ENCODE measurements around the gene PTPN21. TPM values are rescaled to one million over a fixed set of nuclear protein-coding genes. Genes with fewer than 3 reads are reported as not detected.
A peak's percentile ranks its signal among the peaks of the same experiment; 100 is the strongest.

PTPN21 gene
- total RNA-seq, 1 donor from 2014 or later = 47.6 TPM

- no peak overlapping the region for H3K4me3 ChIP-seq
- TF ChIP-seq CTCF (IDR thresholded peaks at IDR 0.05) = no peak
- ATAC-seq (peak; percentile 56 to 79), DNase-seq (no peak)
- intact Hi-C loops (cut with DNase I) = no loop called here
- H3K4me1 ChIP-seq = peaks cover 3% of the 10 kb centered on the region
- peaks cover 67% of the 10 kb centered on the region for H3K36me3 ChIP-seq
- H3K9me3 ChIP-seq = no peaks in the 10 kb centered on the region
- no peaks in the 10 kb centered on the region for H3K27me3 ChIP-seq (ENCODE audit: low read depth)
- no peak overlapping the region for H3K27ac ChIP-seq
These were observed 86.4 kb downstream of the PTPN21 start for GRCh38 chr14:88468406-88468805.

GRCh38 chr14:88463318-88463717 lies 91.5 kb downstream of the PTPN21 start:
- peak; percentile 57 to 68 for ATAC-seq
- Histone ChIP-seq H3K36me3 (peaks cover 22% of the 10 kb centered on the region), H3K4me1 (no peaks in the 10 kb centered on the region), H3K4me3 (no peak overlapping the region), H3K27ac (no peak overlapping the region), H3K27me3 (ENCODE audit: low read depth) (no peaks in the 10 kb centered on the region), H3K9me3 (peaks cover 4% of the 10 kb centered on the region)
- intact Hi-C loops (cut with DNase I) = no loop called here
- DNase-seq = no peak
- TF ChIP-seq CTCF (IDR thresholded peaks at IDR 0.05) = peak; percentile 37

DNA sequence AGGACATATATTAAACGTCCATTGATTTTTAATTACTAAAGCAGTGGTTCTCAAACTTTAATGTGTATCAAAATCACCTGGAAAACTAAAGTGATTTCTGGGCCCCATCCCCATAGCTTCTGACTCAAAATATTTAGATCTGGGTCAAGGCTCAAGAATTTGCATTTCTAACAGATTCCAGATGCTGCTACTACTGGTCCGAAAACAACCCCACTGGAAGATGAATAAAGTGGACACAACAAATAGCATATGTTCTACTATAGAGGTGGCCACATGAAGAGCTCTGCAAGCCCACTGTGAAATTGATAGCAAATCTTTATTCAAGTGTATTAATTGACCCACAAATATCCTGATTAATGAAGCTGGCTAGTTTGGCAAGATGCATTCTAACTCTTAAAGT lies 99.9 kb downstream of the PTPN21 start:
- Histone ChIP-seq H3K36me3 (peaks cover 10% of the 10 kb centered on the region), H3K27me3 (ENCODE audit: low read depth) (no peaks in the 10 kb centered on the region), H3K27ac (no peak overlapping the region), H3K4me3 (no peak overlapping the region), H3K4me1 (no peaks in the 10 kb centered on the region), H3K9me3 (no peaks in the 10 kb centered on the region)
- no peak for DNase-seq
- TF ChIP-seq CTCF (IDR thresholded peaks at IDR 0.05) = no peak
- intact Hi-C loops (cut with DNase I) = no loop called here
- ATAC-seq = no peak

GRCh38 chr14:88452231-88452630 lies 102.6 kb downstream of the PTPN21 start:
- intact Hi-C loops (cut with DNase I) = no loop called here
- Histone ChIP-seq H3K27me3 (ENCODE audit: low read depth) (no peaks in the 10 kb centered on the region), H3K4me3 (no peak overlapping the region), H3K27ac (no peak overlapping the region), H3K4me1 (no peaks in the 10 kb centered on the region), H3K9me3 (no peaks in the 10 kb centered on the region), H3K36me3 (peaks cover 10% of the 10 kb centered on the region)
- no peak for TF ChIP-seq CTCF (IDR thresholded peaks at IDR 0.05)
- ATAC-seq = no peak
- DNase-seq = no peak

- no peak for TF ChIP-seq CTCF (IDR thresholded peaks at IDR 0.05)
- DNase-seq (no peak), ATAC-seq (no peak)
- Histone ChIP-seq H3K4me3 (no peak overlapping the region), H3K9me3 (no peaks in the 10 kb centered on the region), H3K4me1 (no peaks in the 10 kb centered on the region), H3K27ac (no peak overlapping the region), H3K36me3 (peaks cover 30% of the 10 kb centered on the region), H3K27me3 (ENCODE audit: low read depth) (no peaks in the 10 kb centered on the region)
- intact Hi-C loops (cut with DNase I) = no loop called here
These were observed 115.7 kb downstream of the PTPN21 start for GRCh38 chr14:88439088-88439487.

GRCh38 chr14:88437658-88438057 lies 117.1 kb downstream of the PTPN21 start:
- no peak for DNase-seq
- no peak overlapping the region for H3K4me3 ChIP-seq
- no peak overlapping the region for H3K27ac ChIP-seq
- no peaks in the 10 kb centered on the region for H3K4me1 ChIP-seq
- intact Hi-C loops (cut with DNase I) = no loop called here
- H3K27me3 ChIP-seq (ENCODE audit: low read depth) = no peaks in the 10 kb centered on the region
- H3K36me3 ChIP-seq = peaks cover 30% of the 10 kb centered on the region
- no peak for TF ChIP-seq CTCF (IDR thresholded peaks at IDR 0.05)
- no peaks in the 10 kb centered on the region for H3K9me3 ChIP-seq
- ATAC-seq = no peak
